ENCODE data around the gene ZNF275. TPM values are rescaled to one million over a fixed set of nuclear protein-coding genes. Genes with fewer than 3 reads are reported as not detected.

Gene ZNF275
- total and polyA plus RNA-seq, 9 donors, result 27.5 to 75.9 (median 49.6) TPM

DNA sequence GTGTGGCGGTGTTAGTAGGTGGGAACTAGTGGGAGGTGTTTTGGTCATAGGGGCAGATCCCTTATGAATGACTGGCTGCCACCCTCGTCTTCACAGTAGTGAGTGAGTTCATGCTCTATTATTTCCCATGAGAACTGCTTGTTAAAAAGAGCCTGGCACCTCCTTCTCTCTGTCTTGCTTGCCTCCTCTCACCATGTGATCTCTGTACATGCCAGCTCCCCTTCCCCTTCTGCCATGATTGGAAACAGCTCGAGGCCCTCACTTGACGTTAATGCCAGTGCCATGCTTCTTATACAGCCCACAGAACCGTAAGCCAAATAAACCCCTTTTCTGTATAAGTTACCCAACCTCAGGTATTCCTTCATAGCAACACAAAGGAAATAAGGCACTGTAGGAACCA, 34.1 kb upstream of the ZNF275 start:
- Histone ChIP-seq H3K4me3 (no peak overlapping the region), H3K36me3 (no peaks in the 10 kb centered on the region), H3K27me3 (no peaks in the 10 kb centered on the region), H3K27ac (no peak overlapping the region), H3K4me1 (ENCODE audit: insufficient read depth) (no peaks in the 10 kb centered on the region), H3K9me3 (no peaks in the 10 kb centered on the region)
- 64 to 70% (median 69%) methylated on average over 5 of the region's 5 CpGs for WGBS, 3 donors
- DNase-seq, result no peak
- intact Hi-C loops (cut with DNase I), result no loop called here
- TF ChIP-seq EP300 (IDR thresholded peaks at IDR 0.05) (no peak), CTCF (IDR thresholded peaks at IDR 0.05) (no peak), POLR2A (IDR thresholded peaks at IDR 0.05) (no peak)

DNA sequence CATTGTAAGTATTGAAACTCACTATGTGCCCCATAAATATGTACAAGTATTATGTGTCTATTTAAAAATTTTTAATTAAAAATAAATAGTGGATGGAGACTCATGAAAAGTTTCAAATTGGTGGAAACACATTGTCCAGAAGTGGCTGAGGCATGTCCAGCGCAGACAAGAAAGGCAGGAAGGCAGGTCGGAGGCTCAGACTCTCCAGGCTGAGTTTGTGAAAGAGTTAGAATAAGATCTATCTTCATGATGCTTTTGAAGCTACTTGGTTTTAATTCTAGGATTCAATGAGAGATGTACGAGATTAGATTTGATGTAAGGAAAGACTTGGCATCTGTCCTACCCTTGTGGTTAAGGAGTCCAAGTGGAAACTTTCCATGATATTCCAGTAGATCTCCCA, 32.2 kb upstream of the ZNF275 start:
- 75 to 81% (median 78%) methylated on average over 3 of the region's 3 CpGs for WGBS, 3 donors
- no peak for TF ChIP-seq EP300 (IDR thresholded peaks at IDR 0.05)
- TF ChIP-seq CTCF (IDR thresholded peaks at IDR 0.05), result no peak
- TF ChIP-seq POLR2A (IDR thresholded peaks at IDR 0.05), result no peak
- intact Hi-C loops (cut with DNase I), result no loop called here
- no peak overlapping the region for H3K4me3 ChIP-seq
- H3K36me3 ChIP-seq, result no peaks in the 10 kb centered on the region
- no peaks in the 10 kb centered on the region for H3K27me3 ChIP-seq
- H3K27ac ChIP-seq, result no peak overlapping the region
- no peak for DNase-seq
- no peaks in the 10 kb centered on the region for H3K4me1 ChIP-seq (ENCODE audit: insufficient read depth)
- H3K9me3 ChIP-seq, result no peaks in the 10 kb centered on the region

DNA sequence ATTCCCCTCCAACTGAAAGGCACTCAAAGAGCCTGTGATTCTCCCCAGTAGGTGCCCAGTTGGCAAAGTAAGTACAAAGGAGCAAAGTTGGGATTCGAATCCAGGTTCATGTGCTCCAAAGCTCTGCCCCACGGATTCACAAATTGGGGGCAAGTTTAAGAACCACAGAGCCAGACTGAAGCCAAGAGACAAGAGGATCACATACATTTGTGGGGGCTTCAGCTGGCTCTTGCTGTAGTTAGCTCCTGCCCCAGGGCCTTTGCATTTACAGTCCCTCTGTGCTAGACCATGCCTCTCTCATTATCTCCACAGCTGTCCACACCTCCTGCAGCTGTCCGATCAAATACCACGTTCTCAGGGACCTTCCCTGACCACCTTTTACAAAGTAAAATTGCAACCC, 31.2 kb upstream of the ZNF275 start:
- WGBS, 3 donors, result 62 to 68% (median 62%) methylated on average over 4 of the region's 4 CpGs
- no peaks in the 10 kb centered on the region for H3K27me3 ChIP-seq
- no peak for TF ChIP-seq POLR2A (IDR thresholded peaks at IDR 0.05)
- TF ChIP-seq CTCF (IDR thresholded peaks at IDR 0.05), result no peak
- no peak for TF ChIP-seq EP300 (IDR thresholded peaks at IDR 0.05)

GRCh38 chrX:153303276-153304262, 30.4 kb upstream of the ZNF275 start:
- Histone ChIP-seq H3K27ac (no peak overlapping the region), H3K27me3 (no peaks in the 10 kb centered on the region), H3K4me1 (ENCODE audit: insufficient read depth) (no peaks in the 10 kb centered on the region), H3K36me3 (no peaks in the 10 kb centered on the region), H3K9me3 (no peaks in the 10 kb centered on the region), H3K4me3 (no peak overlapping the region)
- WGBS, 3 donors, result 75 to 79% (median 76%) methylated on average over 12 of the region's 12 CpGs
- DNase-seq, result no peak
- no peak for TF ChIP-seq POLR2A (IDR thresholded peaks at IDR 0.05)
- intact Hi-C loops (cut with DNase I), result no loop called here

More for the DNA sequence above, 31.2 kb upstream of the ZNF275 start:
- intact Hi-C loops (cut with DNase I), result no loop called here
- no peaks in the 10 kb centered on the region for H3K4me1 ChIP-seq (ENCODE audit: insufficient read depth)
- no peak overlapping the region for H3K4me3 ChIP-seq
- no peaks in the 10 kb centered on the region for H3K36me3 ChIP-seq
- H3K9me3 ChIP-seq, result no peaks in the 10 kb centered on the region
- H3K27ac ChIP-seq, result no peak overlapping the region
- no peak for DNase-seq
